Activated T-cell treated with anti-CD3 and anti-CD28 coated beads for 4 hours (primary cell): ENCODE results near the gene CHN2.

ENCODE experiments used
- DNase-seq: peaks from one replicate; pipeline ENCODE4 v3.0.0-alpha.2; 2020

The CHN2 gene

DNA sequence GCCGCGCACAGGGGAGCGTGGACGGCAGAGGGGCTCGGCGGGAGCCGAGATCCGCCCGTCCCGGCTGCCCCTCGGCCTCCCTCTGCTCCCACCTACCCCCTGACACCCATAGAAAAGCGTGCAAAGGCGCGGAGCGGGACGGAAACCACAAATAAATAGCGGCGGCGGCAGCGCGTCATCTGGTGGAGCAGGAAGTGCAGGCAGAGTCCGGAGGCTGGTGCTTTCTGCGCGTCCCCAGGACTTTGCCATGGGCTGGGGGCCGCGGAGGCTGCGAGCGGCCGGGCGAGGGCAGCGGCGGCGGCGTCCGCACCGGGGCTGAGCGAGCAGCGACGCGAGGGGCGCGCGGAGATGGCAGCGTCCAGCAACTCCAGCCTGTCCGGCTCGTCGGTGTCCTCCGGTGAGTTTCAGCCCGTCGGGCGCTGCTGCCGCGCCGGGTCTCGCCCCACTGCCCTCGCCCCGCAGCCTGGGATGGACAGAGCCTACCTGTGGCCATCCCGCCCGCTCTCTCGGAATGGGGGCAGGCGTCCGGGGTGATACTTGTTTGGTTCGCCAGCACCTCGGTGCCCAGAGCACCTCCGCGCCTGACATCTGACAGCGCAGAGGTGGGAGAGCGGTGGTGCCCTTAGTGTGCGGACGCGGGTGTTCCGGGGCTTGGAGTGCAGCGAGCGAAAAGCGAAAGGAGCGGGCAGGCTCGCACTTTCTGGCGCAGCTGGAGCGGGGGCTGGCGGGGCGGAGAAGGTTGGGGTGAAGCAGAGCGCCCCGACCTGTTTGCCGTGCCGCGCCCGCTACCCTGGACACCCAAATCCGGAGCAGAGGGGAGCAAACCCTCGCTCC lies at the start of gene CHN2:
Gene CHN2 (plus strand): TSS at position 182 of the 834 bp plus-strand sequence.
- peak; percentile 26 for DNase-seq

DNA sequence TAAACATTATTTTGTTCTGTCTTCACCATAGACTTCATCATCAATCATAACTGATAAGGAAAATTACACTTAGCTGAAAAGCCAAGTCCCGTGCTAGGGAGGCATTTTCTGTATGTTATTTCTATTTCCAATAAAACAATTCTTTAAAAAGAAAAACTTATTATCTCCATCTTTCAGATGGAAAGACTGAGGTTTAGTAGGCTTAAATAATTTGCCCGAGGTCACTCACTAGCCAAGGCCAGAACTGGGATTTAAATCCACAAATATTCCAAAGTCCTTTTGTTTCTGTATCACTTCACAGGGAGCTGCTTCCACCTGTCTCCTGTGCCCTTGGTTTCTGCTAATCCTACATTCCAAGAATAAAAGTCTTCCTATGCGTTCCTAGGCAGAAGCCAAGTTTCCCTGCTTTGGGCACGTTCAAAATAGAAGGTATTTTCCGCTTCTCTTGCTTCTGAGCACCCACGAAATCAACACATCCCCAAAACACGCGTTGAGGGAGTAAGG lies 49.0 kb upstream of the CHN2 start:
- DNase-seq = no peak

DNA sequence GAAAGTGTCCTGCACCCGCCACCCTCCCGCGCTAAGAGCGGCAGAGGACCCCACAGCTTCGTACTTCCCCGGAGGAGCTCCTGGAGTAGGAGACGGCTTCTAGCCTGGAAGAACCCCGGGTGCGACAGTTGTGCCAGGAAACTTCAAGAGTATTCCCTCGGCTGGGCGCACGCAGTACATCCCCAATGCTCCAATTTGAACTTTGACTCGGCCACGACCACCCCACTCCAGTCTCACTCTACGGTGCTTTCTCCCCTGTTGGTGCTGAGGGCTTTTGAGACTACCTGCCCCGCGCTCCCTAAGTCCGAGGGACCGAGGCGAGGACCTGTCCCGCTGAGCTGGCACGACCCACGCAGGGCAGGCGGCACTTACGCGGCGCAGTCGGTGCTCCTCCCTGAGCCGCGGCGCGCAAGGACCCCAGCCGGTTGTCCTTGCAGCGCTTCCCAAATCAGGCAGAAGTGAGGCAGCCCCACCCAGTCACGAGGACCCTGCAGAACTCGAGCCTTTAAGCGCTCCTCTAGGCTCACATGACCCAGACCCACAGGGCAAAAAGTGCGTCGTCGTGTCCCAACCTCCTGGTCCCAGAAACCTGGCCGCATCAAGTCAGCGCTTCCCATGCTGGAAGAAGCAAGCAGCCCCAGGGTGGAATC lies 48.4 kb upstream of the CHN2 start, which contains the start of gene CPVL:
Gene CPVL (minus strand): TSS at position 481 of the 650 bp plus-strand sequence. CDS start 25,476 bp downstream, outside the sequence.
- DNase-seq = no peak

DNA sequence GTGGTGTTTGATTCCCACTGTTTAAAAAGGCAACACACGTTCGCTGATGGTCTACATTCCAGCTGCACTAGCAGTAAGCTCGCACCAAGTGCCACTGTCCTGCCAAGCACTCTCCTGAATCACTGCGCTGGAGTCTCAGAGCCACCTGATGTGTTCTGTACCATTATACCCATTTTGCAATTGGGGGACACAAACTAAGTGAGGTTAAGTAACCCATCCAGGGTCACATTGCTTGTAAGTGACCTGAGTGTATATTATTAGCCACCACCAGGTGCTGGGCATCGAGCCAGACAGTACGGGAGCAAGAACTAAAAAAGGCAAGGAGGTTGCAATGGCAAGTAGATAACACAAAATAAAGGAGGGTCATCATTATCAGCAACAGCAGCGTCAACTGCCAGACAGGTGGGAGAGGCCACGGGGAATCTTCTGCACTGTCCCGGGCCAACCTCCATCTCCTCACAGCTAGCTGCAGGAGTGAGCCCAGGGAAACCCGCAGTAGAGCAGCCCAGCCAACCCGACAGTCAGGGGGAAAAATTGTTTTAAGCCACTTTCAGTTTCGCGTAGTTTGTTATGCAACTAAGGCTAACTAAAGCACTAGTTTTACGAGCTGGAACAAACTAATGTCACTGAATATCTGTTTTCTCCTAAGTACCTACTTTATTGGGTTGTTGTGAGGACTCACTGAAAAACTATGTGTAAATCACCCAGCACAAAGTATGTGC lies 47.5 kb upstream of the CHN2 start:
- DNase-seq = no peak

DNA sequence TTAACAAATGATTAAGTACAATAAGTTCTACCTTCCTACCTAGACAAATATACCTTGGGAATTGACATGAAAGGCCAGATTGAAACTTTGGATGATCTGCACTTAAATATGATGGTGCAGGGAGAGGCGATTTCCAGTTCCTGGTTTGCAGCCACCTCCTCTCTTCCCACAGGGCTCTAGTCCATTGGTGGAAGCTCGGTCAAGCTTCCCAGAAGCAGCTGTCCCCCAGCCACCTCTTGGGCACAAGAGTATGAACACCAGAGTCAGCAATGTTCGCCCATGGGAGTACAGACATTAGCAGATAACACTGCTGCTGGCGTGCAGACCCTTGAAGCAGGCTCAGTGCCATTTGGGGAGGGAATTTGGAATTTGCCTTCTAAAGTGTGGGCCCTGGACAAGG lies 46.8 kb upstream of the CHN2 start:
- no peak for DNase-seq

DNA sequence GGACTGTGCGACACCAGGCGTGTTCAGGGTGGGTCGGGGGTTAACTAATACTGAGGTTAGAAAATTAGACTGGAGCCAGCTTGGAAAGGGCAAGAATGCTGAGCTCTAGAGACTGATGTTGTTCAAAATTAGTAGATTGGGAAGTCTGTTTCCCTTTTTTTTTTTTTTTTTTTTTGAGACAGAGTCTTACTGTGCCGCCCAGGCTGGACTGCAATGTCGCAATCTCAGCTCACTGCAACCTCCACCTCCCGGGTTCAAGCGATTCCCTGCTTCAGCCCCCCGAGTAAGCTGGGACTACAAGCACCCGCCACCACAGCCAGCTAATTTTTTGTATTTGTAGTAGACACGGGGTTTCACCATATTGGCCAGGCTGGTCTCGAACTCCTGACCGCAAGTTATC lies 45.5 kb upstream of the CHN2 start:
- no peak for DNase-seq

DNA sequence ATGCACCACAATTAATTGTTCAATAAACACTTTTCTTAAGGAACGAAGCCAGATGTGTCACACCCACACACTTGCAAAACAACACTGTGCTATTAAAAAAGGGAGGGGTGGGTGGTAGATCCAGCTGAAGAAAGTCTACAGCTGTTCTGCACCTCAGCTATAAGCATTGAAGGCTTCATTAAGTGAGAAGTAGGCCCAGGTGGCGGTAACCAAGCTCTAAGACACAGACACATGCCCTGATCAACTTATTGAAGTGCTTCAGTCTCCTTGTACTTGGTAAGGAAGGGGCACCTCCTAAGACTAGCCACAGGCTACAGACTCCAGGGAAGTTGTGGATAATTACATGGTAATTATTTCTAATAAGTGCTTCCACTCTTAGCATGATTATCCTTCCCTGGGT lies 43.7 kb upstream of the CHN2 start:
- DNase-seq = no peak

DNA sequence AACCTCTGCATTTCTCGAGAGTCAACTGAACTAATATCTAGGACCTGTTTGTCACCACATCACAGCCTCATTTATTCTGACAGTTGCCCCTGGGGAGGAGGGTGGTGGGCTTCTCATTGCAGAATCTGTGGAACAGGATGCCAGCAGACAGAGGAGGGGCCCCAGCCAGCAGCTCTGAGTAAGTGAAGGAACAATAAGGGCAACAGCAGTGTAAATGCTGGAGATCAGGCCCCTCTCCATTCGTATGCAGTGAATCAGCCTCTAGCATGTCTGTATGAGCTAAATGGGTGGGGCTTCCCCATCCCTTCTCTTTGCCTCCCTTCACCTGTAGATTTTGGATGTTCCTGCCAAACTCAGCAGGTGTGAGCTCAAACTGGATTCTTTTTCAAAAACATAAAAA lies 40.5 kb upstream of the CHN2 start:
- no peak for DNase-seq

DNA sequence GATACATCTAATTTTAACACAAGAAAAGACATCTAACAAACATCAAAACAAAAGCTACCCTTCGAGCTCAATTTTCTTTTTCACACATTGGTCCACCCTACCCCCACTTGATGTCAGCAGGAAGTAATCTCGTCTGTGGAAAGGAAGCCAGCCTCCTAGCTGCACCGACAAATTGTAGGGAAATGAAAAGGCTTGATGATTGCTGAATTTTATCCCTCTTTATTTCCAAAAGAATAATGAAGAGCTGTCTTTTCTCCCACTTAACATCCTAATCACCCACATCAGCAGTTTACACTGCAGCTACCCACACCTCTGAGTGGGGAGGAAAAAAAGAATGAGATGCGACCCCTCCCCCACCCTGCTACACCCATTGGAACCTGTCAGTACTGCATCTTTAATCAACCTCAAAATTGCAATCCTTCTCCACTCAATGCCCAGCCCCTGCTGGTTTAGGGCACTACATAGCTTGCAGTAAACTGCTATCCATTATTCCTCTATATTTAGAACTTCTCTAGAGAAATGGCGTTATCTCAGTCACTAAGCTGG lies 37.6 kb upstream of the CHN2 start:
- no peak for DNase-seq

DNA sequence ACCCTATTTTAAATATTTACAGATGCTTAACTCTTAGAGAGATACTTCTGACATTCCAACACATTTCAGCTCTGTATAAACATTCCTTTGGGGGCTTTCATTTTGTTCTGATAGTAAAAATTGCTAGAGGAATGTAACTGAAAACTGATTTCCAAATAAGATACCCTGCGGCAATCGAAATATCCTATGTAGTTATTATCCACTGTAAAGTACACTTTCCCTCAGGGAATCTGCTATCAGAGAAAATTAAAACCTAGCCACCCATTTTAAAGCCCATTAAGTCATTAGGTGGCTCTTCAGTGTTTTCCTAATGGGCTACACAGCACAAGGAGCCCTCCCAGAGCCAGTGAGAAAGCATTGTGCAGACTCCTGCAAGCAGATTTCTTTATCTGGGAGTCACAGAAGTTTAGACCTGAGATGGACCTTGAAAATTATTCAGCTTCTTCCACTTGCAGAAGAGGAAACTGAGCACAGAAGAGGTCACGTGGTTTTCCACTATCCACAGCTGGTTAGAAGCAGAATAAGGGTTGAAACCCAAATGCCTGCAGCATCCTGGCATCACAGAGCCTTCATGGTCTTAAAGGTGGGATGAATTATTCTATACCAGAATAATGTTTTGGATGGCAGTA lies 35.7 kb upstream of the CHN2 start:
- DNase-seq = no peak

DNA sequence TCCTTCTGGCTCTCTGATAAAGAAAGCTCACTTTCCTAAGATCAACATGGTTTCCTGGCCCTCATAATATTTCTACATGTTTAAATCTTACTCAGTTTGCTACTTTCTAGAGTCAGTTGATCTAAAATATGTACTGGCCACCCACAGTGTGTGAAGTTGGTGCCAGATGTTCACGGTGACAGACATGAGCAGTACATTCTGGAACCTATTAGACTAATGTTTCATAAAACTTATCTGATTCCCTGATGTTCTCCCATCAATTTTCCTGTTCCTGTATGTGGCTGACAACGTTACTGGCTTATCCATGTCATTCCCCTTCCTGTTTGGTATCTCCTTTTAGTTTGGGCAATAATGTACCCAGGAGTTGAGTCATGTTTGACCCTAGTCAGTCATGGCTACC lies 34.5 kb upstream of the CHN2 start:
- no peak for DNase-seq

DNA sequence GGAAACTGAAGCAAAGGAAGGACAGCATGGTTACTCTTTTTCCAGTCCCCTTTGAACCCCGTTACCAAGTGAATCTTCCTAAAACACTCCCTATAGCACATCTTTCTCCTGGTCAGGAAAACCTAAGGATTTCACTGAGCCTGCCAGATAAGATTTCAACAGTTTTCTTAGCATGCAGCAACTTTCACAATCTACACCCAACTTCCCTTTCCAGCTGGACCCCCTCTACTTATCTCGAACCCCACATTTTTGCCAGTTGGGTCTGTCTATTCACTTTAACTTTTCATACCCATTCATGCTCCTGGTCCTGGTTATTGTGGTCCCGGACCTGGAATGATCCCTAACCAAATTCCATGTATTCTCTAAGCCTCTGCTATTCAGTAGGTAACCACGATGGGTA lies 33.3 kb upstream of the CHN2 start:
- no peak for DNase-seq

DNA sequence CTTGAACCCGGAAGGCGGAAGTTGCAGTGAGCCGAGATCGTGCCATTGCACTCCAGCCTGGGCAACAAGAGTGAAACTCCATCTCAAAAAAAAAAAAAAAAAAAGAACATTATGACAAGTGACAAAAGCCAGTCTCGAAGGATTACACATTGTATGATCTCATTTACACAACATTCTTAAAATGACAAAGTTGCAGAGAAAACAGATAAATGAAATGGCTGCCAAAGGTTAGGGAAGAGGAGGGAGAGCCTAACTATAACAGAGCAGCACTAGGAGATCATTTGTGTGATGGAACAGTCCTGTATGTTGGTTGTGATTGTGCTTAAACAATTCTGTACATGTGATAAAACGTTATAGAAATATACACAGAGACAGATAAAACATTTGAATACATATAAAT lies 32.0 kb upstream of the CHN2 start:
- no peak for DNase-seq

DNA sequence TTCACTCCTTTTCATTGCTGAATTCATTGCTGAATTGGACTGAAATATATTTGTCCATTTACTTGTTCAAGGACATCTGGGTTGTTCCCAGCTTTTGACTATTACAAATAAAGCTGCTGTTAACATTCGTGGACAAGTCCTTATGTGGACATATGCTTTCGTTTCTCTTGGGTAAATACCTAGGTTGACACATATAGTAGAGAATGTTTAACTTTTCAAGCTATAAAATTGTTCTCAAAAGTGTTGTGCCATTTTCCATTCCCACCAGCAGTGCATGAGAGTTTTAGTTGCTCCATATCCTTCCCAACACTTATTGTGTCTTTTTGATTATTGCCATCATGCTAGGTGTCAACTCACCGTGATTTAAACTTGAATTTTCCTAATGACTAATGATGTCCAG lies 30.7 kb upstream of the CHN2 start:
- no peak for DNase-seq

DNA sequence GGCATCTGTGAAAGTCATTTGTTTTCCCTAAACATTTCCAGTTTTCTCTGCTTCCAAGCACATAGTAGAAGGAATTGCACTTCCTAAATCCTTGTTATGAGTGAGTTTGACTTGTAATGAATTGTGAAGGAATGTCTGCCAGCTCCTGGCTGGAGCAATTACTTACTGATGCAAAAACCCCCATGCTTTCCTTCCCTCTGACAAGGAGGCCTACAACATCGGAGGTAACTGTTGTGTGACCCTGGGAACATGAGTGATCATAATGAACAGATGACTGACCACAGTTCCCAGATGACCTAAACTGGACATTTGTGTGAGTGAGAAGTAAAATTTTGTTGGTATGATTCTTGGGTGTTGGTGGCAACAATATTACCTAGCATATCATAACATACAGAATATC lies 26.9 kb upstream of the CHN2 start:
- no peak for DNase-seq

DNA sequence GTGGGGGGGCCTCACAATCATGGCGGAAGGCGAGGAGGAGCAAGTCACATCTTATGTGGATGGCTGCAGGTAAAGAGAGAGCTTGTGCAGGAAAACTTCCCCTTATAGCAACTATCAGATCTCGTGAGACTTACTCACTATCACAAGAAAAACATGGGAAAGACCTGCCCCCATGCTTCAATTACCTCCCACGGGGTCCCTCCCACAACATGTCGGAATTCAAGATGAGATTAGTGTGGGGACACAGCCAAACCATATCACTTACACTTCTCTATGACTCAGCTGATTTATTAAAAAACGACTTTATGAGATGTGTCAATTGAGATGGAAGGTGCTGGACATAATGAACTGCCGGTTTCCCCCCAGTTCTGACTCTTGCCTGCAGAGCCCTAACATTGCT lies 23.8 kb upstream of the CHN2 start:
- no peak for DNase-seq

DNA sequence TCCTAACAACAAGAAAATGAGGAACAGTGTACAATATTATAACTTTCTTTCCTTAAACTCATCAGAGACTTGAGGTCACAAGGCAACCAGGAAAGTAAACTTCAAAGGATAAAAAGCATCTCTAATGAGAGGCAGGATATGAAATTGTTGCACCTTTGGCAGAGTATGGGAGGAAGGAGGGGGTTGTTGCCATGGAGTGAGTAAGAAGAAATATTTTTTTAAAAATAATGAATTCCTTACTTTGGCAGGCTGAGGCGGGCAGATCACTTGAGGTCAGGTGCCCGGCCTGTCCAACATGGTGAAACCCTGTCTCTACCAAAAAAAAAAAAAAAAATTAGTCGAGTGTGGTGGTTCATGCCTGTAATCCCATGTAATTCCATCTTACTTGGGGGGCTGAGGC lies 21.1 kb upstream of the CHN2 start:
- no peak for DNase-seq

DNA sequence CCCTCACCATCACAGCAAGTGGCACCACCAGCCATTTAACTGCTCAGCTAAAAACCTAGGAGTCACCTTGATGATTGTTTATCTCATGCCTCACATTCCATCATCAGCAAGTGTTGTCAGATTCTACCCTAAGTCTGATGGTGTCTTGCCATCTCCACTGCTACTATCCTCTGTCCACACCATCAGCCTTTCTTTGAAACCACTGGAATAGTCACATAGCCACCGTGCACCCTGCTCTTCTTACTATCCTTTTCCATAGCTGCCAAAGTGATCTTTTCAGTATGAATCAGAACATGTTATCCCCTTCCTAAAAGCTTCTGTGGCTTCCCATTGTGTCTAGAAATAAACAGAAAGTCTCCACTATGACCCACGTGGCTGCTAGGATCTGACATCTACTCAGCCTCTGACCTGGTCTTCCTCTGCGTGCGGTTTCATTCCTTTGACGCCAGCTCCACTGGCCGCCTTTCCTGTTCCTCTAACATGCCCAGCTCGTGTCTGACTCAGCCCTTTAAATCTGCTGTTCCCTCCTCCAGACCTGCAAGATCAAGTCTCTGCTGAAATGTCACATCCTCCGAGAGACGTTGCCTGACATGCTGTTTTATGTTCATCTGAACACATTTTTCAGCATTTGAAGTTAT lies 16.5 kb upstream of the CHN2 start:
- no peak for DNase-seq

DNA sequence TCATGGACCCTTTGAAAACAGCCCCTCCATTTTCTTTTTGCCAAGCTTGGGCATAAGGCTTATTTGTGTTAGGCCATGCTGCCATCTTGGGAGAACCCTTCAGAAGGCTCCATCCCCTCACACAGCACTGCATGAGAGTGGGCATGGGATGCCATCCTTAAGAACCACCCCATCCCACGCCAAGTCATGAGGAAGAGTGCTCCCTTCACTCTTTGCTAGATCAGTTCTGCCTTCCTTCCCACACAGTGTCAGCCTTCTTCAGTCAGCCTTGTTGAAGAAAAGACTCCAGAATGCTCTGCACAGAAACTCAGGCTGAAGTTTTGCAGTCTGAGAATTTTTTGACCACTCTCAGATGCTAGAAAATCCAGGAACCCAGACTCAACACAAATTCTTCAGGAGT lies 15.5 kb upstream of the CHN2 start:
- DNase-seq = no peak

DNA sequence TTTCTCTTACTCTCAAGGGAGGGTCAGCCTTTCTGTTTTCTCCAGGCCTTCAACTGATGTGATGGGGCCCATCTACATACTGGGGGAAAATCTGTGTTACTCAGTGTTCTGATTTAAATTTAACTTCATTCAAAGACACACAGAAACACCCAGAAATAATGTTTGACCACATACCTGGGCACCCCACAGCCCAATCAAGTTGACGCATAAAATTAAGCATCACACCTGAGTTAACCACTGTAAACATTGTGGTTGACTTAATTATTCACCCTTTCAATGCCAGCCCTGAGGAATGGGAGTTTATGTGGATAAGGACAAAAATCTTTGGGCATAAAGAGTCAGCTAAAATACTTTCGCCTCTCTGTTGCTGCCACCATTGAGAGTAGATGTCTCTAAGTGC lies 10.0 kb upstream of the CHN2 start:
- no peak for DNase-seq

DNA sequence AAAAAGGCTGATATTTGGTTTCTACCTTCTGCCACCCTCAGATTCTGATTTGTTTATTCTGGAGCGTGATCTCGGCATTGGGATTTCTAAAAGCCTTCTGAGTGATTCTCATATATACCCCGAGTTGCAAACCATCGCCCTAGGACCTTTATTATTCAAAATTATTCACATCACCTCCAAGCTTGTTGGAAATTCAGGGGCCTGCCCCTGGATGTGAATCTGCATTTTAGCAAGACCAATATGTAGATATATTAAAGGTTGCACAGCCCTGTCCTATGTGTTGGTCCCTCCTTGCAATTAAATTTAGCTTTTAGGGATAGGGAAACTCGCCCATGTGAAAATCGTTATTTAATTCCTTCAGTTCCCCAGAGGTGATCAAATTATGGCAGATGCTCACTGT lies 9.0 kb upstream of the CHN2 start:
- no peak for DNase-seq

DNA sequence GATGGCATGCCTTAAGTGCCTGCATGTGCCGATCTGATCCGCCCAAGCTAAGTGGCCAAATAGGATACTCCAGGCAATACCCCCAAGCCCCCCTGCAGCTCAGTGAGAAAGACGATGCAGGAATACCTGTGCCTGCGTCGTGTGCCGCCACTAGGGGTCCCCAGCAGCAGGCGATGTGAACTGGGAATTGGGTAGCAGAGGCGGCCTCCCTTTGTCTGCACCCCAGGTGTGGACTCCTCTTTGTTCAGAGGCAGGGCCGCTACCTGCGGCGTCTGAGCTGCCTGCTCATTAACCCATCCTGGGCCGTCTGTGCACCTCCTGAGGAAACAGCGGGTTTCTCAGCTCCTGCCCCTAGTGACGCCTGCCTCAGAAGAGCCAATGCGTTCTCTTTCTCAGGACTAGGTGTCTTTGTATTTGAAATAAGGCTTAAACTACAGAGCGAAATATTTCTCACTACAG lies 4.8 kb upstream of the CHN2 start:
- peak; percentile 7 for DNase-seq
